ENCODE results near the gene PIK3C3. TPM values are rescaled to one million over a fixed set of nuclear protein-coding genes. Genes with fewer than 3 reads are reported as not detected.
A peak's percentile ranks its signal among the peaks of the same experiment; 100 is the strongest.
"Not testable (repeated sequence)": the region's sequence is repeated elsewhere in the genome, so short reads cannot be mapped to it uniquely, and the experiment has no call there.

Gene PIK3C3
- total RNA-seq, 1 experiment from 2014 or later: 32.5 TPM

- no peak for DNase-seq (ENCODE audit: low read depth)
Observed at GRCh38 chr18:42072407-42072806, 117.4 kb downstream of the PIK3C3 start.

- no peak for DNase-seq (ENCODE audit: low read depth)
Observed at GRCh38 chr18:42074704-42075103, 119.7 kb downstream of the PIK3C3 start.

DNA sequence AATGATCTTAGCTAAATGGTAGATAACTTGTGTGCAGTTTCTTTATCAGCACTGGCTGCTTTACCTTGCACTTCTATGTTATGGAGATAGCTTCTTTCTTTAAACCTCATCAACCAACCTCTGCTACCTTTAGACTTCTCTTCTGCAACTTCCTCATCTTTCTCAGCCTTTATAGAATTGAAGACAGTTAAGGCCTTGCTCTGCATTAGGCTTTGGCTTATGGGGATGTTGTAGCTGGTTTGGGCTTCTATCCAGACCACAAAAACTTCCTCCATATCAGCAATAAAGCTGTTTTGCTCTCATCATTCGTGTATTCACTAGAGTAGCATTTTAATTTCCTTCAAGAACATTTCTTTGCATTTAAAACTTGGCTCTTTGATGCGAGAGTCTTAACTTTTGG, 123.7 kb downstream of the PIK3C3 start:
- DNase-seq (ENCODE audit: low read depth): no peak

GRCh38 chr18:42080340-42080739, 125.3 kb downstream of the PIK3C3 start:
- DNase-seq (ENCODE audit: low read depth): no peak

DNA sequence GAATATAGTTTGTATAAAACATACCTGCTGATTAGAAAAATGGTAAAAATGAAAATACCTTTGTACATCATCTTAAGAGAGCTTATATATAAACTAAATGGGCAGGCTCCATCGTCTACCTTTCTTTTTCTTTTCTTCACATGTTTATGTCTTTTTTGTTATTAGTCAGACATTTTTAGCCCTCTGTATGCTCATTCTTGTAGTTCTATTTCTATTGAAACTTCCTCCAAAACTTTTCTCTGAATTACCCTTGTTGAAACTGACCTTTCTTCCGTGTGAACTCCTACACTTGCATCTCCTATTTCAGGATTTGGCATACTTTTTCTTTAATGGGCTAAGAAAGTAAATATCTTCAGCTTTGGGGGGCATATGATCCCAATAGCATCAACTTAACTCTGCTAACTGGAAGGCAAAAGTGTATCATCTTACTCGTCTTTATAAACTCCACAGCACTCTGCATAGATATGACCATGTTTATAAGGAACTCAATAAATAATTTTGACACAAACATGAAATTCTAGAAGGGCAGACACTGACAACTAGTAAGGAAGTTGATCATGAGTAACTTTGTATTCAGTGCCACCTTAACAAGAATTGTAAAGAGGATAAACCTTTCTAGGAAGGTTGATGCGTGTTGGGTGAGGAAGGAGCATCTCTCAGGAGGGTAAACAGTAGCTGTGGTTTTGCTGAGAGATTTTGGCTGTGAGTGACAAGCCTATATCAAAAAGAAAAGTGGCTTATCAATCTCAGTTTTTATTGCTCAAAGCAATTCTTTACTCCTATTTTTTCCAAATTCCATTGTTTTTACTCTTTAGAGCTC, 127.6 kb downstream of the PIK3C3 start:
- no peak for DNase-seq (ENCODE audit: low read depth)

DNA sequence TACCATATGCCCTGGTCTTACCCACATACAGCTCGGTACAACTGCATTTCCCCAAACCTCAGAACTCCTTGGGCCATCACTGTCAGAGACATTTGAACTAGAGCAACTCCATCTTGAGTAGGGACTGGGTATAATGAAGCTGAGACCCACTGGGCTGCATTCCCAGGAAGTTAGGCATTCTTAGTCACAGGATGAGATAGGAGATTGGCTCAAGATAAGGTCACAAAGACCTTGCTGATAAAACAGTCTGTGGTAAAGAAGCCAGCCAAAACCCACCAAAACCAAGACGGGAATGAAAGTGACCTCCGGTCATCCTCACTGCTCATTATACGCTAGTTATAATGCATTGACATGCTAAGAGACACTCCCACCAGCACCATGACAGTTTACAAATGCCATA, 131.3 kb downstream of the PIK3C3 start:
- no peak for DNase-seq (ENCODE audit: low read depth)

DNA sequence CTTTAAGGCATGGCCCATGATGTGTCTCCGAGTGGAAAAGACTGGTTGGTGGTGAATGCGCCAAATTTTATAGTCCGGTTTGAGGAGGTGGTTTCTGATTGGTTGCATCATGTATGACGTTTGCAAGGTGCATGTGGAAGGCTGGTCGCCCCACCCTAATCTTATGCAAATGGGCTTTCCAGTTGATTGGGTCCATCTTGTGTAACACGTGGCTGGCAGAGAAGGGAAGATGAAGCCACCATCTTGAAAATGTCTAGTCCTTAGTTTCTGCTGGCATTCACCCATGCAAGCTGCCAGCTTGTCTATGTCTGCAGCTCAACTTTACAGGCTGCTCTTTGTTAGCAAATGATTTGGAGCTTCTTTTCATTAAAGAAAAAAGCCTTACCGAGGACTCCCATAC, 132.2 kb downstream of the PIK3C3 start:
- DNase-seq (ENCODE audit: low read depth): no peak

DNA sequence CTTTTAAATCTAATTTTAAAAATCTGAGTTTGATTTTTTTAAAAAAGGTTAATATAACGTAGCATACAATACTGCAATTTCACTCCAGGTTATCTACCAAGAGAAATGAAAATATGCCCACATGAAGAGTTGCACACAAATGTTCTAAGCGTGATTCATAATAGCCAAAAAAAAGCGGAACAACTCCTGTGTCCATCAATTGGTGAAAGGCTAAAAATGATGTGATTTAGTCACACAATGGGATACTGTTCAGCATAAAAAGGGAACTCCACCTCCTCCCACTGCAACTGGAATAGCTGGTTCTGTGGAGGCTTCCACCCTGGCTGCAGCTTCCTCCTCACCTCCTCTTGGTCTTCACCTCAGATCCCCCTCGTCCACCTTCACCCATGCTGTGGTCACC, 132.8 kb downstream of the PIK3C3 start:
- no peak for DNase-seq (ENCODE audit: low read depth)

DNA sequence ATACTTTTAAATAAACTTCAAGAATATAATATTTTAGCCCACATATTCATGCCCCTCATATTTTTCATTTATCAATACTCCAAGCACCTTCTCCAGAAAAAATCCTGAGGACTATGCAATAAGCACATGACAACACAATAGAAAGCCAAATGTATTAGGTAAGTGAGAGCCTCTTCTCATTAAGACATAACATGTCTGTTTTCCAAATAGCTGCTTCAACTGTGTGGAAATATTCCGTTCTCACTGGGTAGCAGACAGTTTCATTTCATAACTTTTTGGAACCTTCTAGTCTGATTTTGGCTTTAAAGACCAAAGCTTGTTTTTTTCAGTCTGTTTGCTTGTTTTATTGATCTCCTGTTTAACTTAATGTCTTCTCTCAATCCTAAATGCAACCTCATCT, 137.8 kb downstream of the PIK3C3 start:
- no peak for DNase-seq (ENCODE audit: low read depth)

DNA sequence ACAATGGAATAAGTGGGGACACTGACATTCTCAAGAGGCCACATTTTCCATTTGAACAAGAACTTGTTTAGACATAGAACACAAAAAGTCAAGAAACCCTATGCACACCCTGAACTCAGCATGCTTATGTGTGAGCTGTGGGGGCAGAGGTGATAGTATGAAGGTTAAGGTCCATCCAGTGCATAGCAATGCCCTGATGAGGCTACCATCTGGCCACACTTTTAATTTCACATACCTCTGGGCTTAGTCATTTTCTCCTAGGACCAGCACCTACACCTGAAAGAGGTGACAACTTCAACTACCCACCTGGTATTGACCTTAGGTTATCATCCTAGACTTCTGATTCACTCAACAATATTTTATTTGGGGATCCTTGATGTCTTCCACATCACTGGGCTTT, 139.8 kb downstream of the PIK3C3 start:
- DNase-seq (ENCODE audit: low read depth): no peak

- DNase-seq (ENCODE audit: low read depth): no peak
Observed at GRCh38 chr18:42095732-42096377, 140.8 kb downstream of the PIK3C3 start.

- no peak for DNase-seq (ENCODE audit: low read depth)
Observed at GRCh38 chr18:42100248-42100647, 145.2 kb downstream of the PIK3C3 start.

DNA sequence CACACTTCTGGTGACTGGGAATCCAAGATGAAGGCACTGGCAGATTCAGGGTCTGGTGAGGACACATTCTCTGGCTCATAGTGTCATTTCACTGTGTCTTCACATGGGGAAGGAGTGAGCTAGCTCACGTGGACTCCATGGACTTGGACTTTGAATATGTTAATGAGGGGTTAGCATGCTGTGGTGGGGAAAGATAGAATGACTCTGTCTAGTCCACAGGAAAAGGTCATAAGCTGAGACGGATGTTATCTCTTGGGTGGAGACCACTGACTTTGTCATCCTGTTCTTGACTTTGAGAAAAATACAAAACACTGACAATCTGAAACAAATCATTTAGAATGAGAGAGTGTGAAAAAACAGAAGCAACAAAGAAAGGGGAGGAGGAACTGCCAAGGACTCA, 145.9 kb downstream of the PIK3C3 start:
- DNase-seq (ENCODE audit: low read depth): no peak

DNA sequence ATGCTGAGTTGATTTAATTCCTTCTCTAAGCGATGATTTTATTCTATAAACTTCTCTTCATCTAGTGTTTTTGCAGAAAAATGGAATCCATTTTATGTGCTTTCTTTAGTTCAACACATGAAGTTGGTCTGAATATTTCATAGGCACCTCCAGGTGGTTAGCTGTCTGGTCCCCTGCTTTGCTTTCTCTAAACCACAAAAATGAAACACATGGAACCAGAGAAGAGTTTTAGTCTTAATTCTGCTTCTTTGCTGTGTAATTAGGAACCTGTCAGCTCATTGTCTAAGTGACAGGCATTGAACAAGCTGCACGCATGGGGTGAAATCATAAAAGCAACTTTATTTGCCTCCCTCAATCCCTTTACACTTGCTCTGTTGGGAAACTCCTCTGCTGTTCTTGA, 150.4 kb downstream of the PIK3C3 start:
- DNase-seq (ENCODE audit: low read depth): no peak

DNA sequence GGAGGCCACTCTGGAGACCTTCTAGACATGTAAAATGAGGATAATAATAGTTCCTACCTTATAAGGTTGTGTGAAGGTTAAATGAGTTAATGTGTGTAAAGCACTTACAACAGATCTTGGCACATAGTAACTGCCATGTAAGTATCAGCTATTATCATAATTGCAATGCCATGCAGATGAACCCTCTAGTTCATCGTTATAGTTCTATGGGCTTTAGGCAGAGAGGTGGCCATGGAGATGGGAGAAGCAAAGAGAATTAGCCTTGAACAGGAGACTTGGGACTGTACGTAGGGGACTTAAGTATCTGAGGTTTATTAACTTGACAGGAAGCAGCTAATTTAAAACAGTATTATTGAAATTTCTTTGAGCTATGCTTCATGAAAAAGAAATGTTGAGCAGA, 151.8 kb downstream of the PIK3C3 start:
- DNase-seq (ENCODE audit: low read depth): no peak

GRCh38 chr18:42107287-42107686, 152.3 kb downstream of the PIK3C3 start:
- no peak for DNase-seq (ENCODE audit: low read depth)

DNA sequence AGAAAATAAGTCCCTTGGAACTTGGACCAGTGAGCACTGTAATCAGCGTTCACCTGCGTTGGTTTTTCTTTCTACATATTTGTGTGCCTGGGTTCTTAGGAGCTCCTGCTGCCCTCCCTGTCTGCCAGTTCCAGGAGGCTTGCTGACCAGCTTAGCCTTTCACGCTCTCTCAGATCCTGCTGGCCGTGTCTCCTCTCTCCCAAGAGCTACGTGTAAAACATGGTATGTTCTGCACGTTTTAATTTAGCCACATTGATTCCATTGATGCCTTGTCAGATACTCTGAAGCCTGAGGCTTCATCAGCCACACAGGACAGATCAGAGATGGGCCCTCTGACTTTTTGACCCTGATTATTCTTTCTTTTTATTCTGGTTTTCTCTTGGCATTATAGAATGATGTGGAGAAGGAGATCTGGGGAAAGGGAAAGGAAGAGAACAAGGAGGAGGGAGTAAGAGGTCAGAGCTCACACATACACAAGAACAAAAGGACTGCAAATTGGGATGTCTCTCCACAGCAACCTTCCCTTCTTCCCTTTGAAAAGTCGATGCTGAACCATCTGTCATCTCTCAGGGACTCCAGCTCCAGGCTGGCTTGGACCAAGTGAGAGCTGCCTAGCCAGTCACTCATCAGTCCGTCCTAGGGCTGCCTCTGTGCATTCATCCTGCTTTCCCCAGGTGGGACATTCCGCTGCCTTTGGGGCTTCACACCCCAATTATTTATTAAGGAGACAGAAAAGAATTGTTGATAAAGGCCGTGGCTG, 152.8 kb downstream of the PIK3C3 start:
- DNase-seq (ENCODE audit: low read depth): no peak

- not testable (repeated sequence) for DNase-seq (ENCODE audit: low read depth)
Observed at GRCh38 chr18:42112147-42112546, 157.1 kb downstream of the PIK3C3 start.

DNA sequence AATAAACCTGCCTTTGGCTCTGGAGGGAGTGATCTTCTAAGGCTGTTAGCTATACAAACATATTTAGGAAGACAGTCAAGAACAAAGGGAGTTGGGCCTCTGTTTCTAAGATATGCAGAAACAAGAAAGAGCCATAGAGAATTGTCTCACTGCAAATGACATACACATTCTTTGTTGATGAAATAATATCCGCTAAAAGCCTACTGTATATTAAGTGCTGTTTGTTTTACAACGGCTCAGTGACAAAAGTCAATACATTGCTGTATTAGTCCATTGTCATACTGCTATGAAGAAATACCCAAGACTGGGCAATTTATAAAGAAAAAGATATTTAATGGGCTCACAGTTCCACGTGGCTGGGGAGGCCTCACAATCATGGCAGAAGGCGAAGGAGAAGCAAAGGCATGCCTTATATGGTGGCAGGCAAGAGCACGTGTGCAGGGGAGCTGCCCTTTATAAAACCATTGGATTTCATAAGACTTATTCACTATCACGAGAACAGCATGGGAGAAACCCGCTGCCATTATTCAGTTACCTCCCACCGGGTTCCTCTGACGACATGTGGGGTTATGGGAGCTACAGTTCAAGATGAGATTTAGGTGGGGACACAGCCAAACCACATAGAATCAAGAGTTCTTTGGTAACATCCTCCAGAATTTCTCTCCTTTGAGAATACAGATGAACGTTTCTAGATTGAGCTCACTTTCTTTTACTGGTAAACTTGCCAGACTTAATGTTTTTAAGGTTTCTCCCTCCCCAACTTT, 157.8 kb downstream of the PIK3C3 start:
- DNase-seq (ENCODE audit: low read depth): no peak

DNA sequence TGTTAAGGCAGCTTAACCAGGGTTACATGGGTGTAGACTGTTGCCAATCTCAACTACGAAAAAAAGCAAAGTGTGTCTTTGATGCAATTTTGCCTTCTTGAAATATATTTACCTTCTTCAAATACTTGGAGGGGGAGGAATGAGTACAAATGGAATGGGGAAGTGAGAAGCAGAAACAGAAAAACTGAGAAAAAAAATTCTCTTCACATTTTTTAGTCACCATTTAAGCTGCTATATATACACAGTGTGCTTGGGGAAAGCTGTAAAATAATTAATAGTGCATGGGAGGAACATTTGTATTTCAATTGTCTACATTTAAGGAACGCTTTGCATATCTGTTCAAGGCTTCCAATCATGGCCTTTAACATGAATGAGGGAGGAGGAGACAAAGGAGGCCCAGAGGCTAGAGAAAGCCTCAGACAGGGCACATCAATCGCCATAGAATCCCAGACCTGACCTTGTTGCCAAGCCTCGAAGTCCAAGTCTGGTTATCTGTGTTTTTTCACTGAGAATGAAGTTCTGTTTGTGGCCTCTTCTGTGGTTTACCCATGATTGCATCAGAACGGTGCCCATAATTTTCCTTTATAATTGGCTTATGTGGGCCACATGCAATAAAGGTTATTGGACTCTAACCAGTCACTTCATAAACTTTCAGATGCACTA, 158.6 kb downstream of the PIK3C3 start:
- DNase-seq (ENCODE audit: low read depth): peak; percentile 12

- DNase-seq (ENCODE audit: low read depth): peak; percentile 70
Observed at GRCh38 chr18:42114310-42114943, 159.4 kb downstream of the PIK3C3 start.

All from LHCN-M2 (cell line).